T-cell (primary cell): Measurements from ENCODE around the gene DHX15. TPM values are rescaled to one million over a fixed set of nuclear protein-coding genes. Genes with fewer than 3 reads are reported as not detected.

Experiments used
- ATAC-seq, 4 experiments: fragments of 200-7000 bp in 3 of 4; fragments of 150-1000 bp in 1 of 4; cut with Tn5 transposase; replicated peaks in 1 of 4; 1 replicate in 3 of 4; 2 replicates in 1 of 4; pipeline ENCODE4 v1.10.0; 2021; ENCODE audit warnings: moderate library complexity in 3 of 4, mild to moderate bottlenecking in 2 of 4, moderate number of reproducible peaks in 1 of 4
- CTCF ChIA-PET, 2 donors: fragments of 300-600 bp; sonication (Branson Sonifier 250); formaldehyde crosslinking; loops; one replicate each; lab custom pipeline; 2022; ENCODE audit warnings: antibody characterized with exemption in 2 of 2; lab: Charles Lee
- POLR2A ChIA-PET, 2 donors: fragments of 300-600 bp; sonication (Branson Sonifier 250); formaldehyde crosslinking; loops; one replicate each; lab custom pipeline; 2022; ENCODE audit warnings: antibody characterized with exemption in 2 of 2; lab: Charles Lee
- DNase-seq, 35 experiments: peaks; one replicate each; pipeline versions ENCODE4 v3.0.0 to v3.0.0-alpha.2; 2013 to 2023
- H3K27ac ChIP-seq: one replicate; pipeline ENCODE4 v1.5.1; 2013; ENCODE audit warnings: low read length
- H3K27me3 ChIP-seq, 2 experiments: replicated peaks in 1 of 2; 1 replicate in 1 of 2; 2 replicates in 1 of 2; pipeline versions ENCODE4 v1.6.1 to v1.7.0; 2013; ENCODE audit warnings: low read length in 1 of 2, mixed read lengths in 1 of 2; ENCODE audit not compliant: control insufficient read depth in 2 of 2, insufficient read depth in 2 of 2; ENCODE audit errors: extremely low read depth in 1 of 2
- H3K36me3 ChIP-seq, 2 donors: 1 replicate in 1 of 2; 2 replicates in 1 of 2; pipeline versions ENCODE4 v1.6.1 to v1.7.0; 2013; ENCODE audit warnings: low read length in 1 of 2; ENCODE audit not compliant: control insufficient read depth in 2 of 2, insufficient read depth in 1 of 2; ENCODE audit errors: extremely low read depth in 1 of 2
- H3K4me1 ChIP-seq, 2 experiments: 1 replicate in 1 of 2; 2 replicates in 1 of 2; pipeline versions ENCODE4 v1.6.1 to v1.7.0; 2013; ENCODE audit warnings: low read length in 2 of 2, mixed read lengths in 1 of 2; ENCODE audit not compliant: insufficient read depth in 2 of 2, control insufficient read depth in 1 of 2; ENCODE audit errors: extremely low read depth in 1 of 2
- H3K4me3 ChIP-seq, 2 donors: 1 replicate in 1 of 2; 2 replicates in 1 of 2; pipeline versions ENCODE4 v1.5.1 to v1.7.0; 2013; ENCODE audit warnings: mild to moderate bottlenecking in 2 of 2, low read length in 1 of 2, moderate library complexity in 1 of 2; ENCODE audit not compliant: control insufficient read depth in 1 of 2; ENCODE audit errors: extremely low read depth in 1 of 2
- H3K9me3 ChIP-seq: 2 replicates; pipeline ENCODE4 v1.7.0; 2013
- H3K27ac Mint-ChIP-seq, 2 donors: one replicate each; pipeline ENCODE4 v1.8.0; 2020 to 2021; ENCODE audit warnings: mild to moderate bottlenecking in 2 of 2, mixed read lengths in 2 of 2
- H3K27me3 Mint-ChIP-seq, 2 donors: one replicate each; pipeline ENCODE4 v1.8.0; 2021 to 2022; ENCODE audit warnings: mixed read lengths in 2 of 2
- H3K36me3 Mint-ChIP-seq: one replicate; pipeline ENCODE4 v1.8.0; 2021; ENCODE audit warnings: mixed read lengths
- H3K4me1 Mint-ChIP-seq, 3 donors: one replicate each; pipeline ENCODE4 v1.8.0; 2020 to 2022; ENCODE audit warnings: mixed read lengths in 3 of 3, mild to moderate bottlenecking in 1 of 3
- H3K4me3 Mint-ChIP-seq, 3 donors: one replicate each; pipeline ENCODE4 v1.8.0; 2020 to 2022; ENCODE audit warnings: mild to moderate bottlenecking in 3 of 3, mixed read lengths in 3 of 3, moderate library complexity in 3 of 3
- H3K9me3 Mint-ChIP-seq, 3 donors: one replicate each; pipeline ENCODE4 v1.8.0; 2020 to 2022; ENCODE audit warnings: mixed read lengths in 3 of 3
- WGBS: methylation state at CpG from one replicate; pipeline ENCODE4 v1.1.5; 2013; ENCODE audit warnings: missing lambda C conversion rate; ENCODE audit not compliant: insufficient coverage; 5-methylcytosine and 5-hydroxymethylcytosine counted together
- total RNA-seq, 35 experiments: library from RNA in 6 of 35; stranded (reverse) in 6 of 35; fragments of 120-200 nt in 1 of 35; gene quantifications; one replicate each; pipeline versions ENCODE4 v1.2.1 to v1.2.4 and lab custom pipeline; 2013 to 2026

Gene DHX15
- total RNA-seq, 5 donors from 2014 or later (not counting 1 experiment from before 2014, with no cell fraction given) = 116 to 174 (median 121) TPM

DNA sequence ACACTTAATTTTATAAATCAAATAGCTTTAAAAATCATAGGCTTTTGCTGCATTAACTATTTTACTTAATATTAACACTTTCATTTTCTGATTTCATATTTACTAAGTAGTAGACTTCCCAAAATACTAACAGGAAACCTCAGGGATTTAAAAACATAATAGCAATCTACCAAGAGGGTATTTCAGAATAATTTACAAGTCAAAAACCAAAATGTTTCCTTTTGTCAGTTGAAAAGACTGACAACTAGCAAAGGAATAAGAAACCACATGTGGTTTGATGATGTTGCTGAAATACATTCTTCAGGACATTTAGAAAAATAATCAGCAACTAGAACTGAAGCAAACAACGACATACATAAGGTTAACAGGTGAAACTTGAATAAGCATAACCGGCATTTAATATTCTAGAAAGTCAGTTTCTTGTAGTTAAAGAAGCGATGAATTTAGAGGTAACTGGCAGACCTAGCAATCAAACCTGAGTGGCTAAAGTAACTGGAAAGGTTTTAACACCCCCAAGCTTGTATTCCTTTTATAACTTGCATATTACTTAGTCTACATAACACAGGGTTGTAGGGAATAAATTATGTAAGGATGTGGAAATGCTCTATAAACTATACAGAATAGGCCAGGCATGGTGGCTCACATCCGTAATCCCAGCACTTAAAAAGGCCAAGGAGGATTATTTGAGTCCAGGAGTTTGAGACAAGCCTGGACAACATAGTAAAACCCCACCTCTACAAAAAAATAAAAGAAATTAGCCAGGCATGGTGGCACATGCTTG is 40.0 kb downstream of the DHX15 start:
- DNase-seq = no peak
- no peak for ATAC-seq
- CTCF ChIA-PET = interaction anchor here (0.9 to 1.1 kb wide), 2 partner anchors 10 to 12 kb away, joined by 3 read pairs; no protein-coding TSS in a partner anchor
- Histone ChIP-seq H3K27me3 (no peaks in the 10 kb centered on the region), H3K4me1 (peaks cover 4 to 13% of the 10 kb centered on the region in 2 experiments), H3K27ac (no peak overlapping the region), H3K9me3 (no peaks in the 10 kb centered on the region), H3K4me3 (no peak overlapping the region), H3K36me3 (peaks cover 0 to 40% of the 10 kb centered on the region in 2 donors)
- H3K4me1 Mint-ChIP-seq = peaks cover 23 to 48% (median 46%) of the 10 kb centered on the region in 3 donors
- H3K4me3 Mint-ChIP-seq = no peak overlapping the region
- no peaks in the 10 kb centered on the region for H3K27me3 Mint-ChIP-seq
- no peaks in the 10 kb centered on the region for H3K9me3 Mint-ChIP-seq
- H3K27ac Mint-ChIP-seq = peak overlapping the region in 1 of 2 donors; percentile 11
- peaks cover 55% of the 10 kb centered on the region for H3K36me3 Mint-ChIP-seq
- POLR2A ChIA-PET = no interaction called here
- no CpG with 5 or more reads among the region's 4 CpGs for WGBS

GRCh38 chr4:24537025-24537424 is 47.3 kb downstream of the DHX15 start:
- Histone ChIP-seq H3K9me3 (no peaks in the 10 kb centered on the region), H3K27me3 (no peaks in the 10 kb centered on the region), H3K4me3 (no peak overlapping the region), H3K36me3 (peaks cover 7 to 63% of the 10 kb centered on the region in 2 donors), H3K4me1 (no peaks in the 10 kb centered on the region), H3K27ac (no peak overlapping the region)
- WGBS = 96% methylated on average over 7 of the region's 7 CpGs
- H3K27ac Mint-ChIP-seq = no peak overlapping the region
- DNase-seq = no peak
- H3K9me3 Mint-ChIP-seq = no peaks in the 10 kb centered on the region
- ChIA-PET POLR2A (no interaction called here), CTCF (no interaction called here)
- H3K27me3 Mint-ChIP-seq = no peaks in the 10 kb centered on the region
- peaks cover 7 to 18% (median 17%) of the 10 kb centered on the region in 3 donors for H3K4me1 Mint-ChIP-seq
- peaks cover 68% of the 10 kb centered on the region for H3K36me3 Mint-ChIP-seq
- no peak for ATAC-seq
- H3K4me3 Mint-ChIP-seq = no peak overlapping the region

GRCh38 chr4:24535399-24535798 is 49.0 kb downstream of the DHX15 start:
- peaks cover 7 to 55% of the 10 kb centered on the region in 2 donors for H3K36me3 ChIP-seq
- H3K36me3 Mint-ChIP-seq = peaks cover 59% of the 10 kb centered on the region
- ChIA-PET CTCF (no interaction called here), POLR2A (interaction anchor here in 1 of 2 donors (0.6 kb wide), 1 partner anchor 101 kb away, joined by 3 read pairs; no protein-coding TSS in a partner anchor)
- H3K27me3 ChIP-seq = no peaks in the 10 kb centered on the region
- no peak overlapping the region for H3K4me3 Mint-ChIP-seq
- H3K27ac Mint-ChIP-seq = no peak overlapping the region
- ATAC-seq (no peak), DNase-seq (no peak)
- WGBS = no CpG with 5 or more reads among the region's 3 CpGs
- no peaks in the 10 kb centered on the region for H3K9me3 Mint-ChIP-seq
- no peaks in the 10 kb centered on the region for H3K9me3 ChIP-seq
- H3K4me3 ChIP-seq = no peak overlapping the region
- no peaks in the 10 kb centered on the region for H3K27me3 Mint-ChIP-seq
- H3K4me1 Mint-ChIP-seq = peaks cover 7 to 14% (median 14%) of the 10 kb centered on the region in 3 donors
- H3K4me1 ChIP-seq = no peaks in the 10 kb centered on the region
- H3K27ac ChIP-seq = no peak overlapping the region

DNA sequence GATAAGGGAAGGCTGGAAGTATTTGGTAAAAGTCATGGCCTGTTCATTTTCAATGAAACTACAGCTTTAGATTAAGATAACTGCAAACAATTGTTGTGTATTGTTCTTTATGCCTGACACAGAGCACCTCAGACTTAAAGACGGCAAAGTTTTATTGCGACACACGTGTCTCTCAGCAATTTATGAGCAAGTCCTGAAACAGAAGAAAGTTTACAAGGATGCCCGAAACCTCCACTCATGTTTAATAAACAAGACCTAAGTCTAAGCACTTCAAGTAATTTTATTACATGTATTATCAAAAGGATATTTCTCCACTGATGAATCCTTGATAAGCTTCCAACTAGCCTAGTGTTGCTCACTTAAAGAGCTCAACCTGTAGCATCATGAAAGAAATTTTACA is 51.0 kb downstream of the DHX15 start:
- Histone ChIP-seq H3K27me3 (no peaks in the 10 kb centered on the region), H3K27ac (no peak overlapping the region), H3K4me3 (no peak overlapping the region), H3K9me3 (no peaks in the 10 kb centered on the region), H3K36me3 (peaks cover 7 to 57% of the 10 kb centered on the region in 2 donors), H3K4me1 (no peaks in the 10 kb centered on the region)
- POLR2A ChIA-PET = no interaction called here
- Mint-ChIP-seq H3K27ac (no peak overlapping the region), H3K4me1 (peaks cover 3 to 9% (median 7%) of the 10 kb centered on the region in 3 donors), H3K4me3 (no peak overlapping the region), H3K27me3 (no peaks in the 10 kb centered on the region), H3K9me3 (no peaks in the 10 kb centered on the region), H3K36me3 (peaks cover 57% of the 10 kb centered on the region)
- no peak for DNase-seq
- no CpG with 5 or more reads among the region's 4 CpGs for WGBS
- no peak for ATAC-seq
- CTCF ChIA-PET = interaction anchor here (0.5 to 1.0 kb wide), 3 partner anchors 8 to 111 kb away, joined by 3 to 11 read pairs (median 3); no protein-coding TSS in a partner anchor

- H3K36me3 ChIP-seq = peaks cover 0 to 59% of the 10 kb centered on the region in 2 donors
Observed at GRCh38 chr4:24529555-24529954, 54.8 kb downstream of the DHX15 start.

GRCh38 chr4:24527371-24527770 is 57.0 kb downstream of the DHX15 start:
- H3K9me3 Mint-ChIP-seq = no peaks in the 10 kb centered on the region
- POLR2A ChIA-PET = no interaction called here

More at GRCh38 chr4:24529555-24529954, 54.8 kb downstream of the DHX15 start:
- H3K4me1 ChIP-seq = no peaks in the 10 kb centered on the region
- H3K4me3 ChIP-seq = no peak overlapping the region
- WGBS = no CpG with 5 or more reads among the region's 2 CpGs
- Mint-ChIP-seq H3K4me1 (no peaks in the 10 kb centered on the region), H3K36me3 (peaks cover 59% of the 10 kb centered on the region), H3K27me3 (no peaks in the 10 kb centered on the region), H3K9me3 (no peaks in the 10 kb centered on the region), H3K4me3 (no peak overlapping the region), H3K27ac (no peak overlapping the region)
- ATAC-seq (no peak), DNase-seq (no peak)
- ChIA-PET CTCF (no interaction called here), POLR2A (no interaction called here)
- H3K27me3 ChIP-seq = no peaks in the 10 kb centered on the region
- no peak overlapping the region for H3K27ac ChIP-seq
- H3K9me3 ChIP-seq = no peaks in the 10 kb centered on the region

More at GRCh38 chr4:24527371-24527770, 57.0 kb downstream of the DHX15 start:
- no peak overlapping the region for H3K4me3 Mint-ChIP-seq
- H3K4me3 ChIP-seq = no peak overlapping the region
- H3K36me3 ChIP-seq = peaks cover 0 to 44% of the 10 kb centered on the region in 2 donors
- H3K27ac ChIP-seq = no peak overlapping the region
- CTCF ChIA-PET = interaction anchor here in 1 of 2 donors (0.6 kb wide), 1 partner anchor 22 kb away, joined by 3 read pairs; no protein-coding TSS in a partner anchor
- H3K9me3 ChIP-seq = no peaks in the 10 kb centered on the region
- H3K27me3 Mint-ChIP-seq = no peaks in the 10 kb centered on the region
- no peaks in the 10 kb centered on the region for H3K27me3 ChIP-seq
- no CpG with 5 or more reads among the region's 3 CpGs for WGBS
- H3K36me3 Mint-ChIP-seq = peaks cover 56% of the 10 kb centered on the region
- H3K4me1 Mint-ChIP-seq = peaks cover 4 to 7% (median 5%) of the 10 kb centered on the region in 3 donors
- H3K4me1 ChIP-seq = no peaks in the 10 kb centered on the region
- DNase-seq = no peak
- no peak overlapping the region for H3K27ac Mint-ChIP-seq
- ATAC-seq = no peak
